Body of pancreas (tissue), 4 donors: Measurements from ENCODE around the gene SRRD.

Source experiments
- POLR2A ChIP-seq, 3 donors: fragments of 450-650 bp; IDR thresholded peaks; one replicate each; pipeline ENCODE4 v1.6.1; 2016; ENCODE audit warnings: antibody characterized with exemption in 3 of 3, mild to moderate bottlenecking in 2 of 3
- TF ChIP-seq, protein P1 (sequence below), 7 experiments: fragments of 450-650 bp in 4 of 7; fragments of 200-600 bp in 3 of 7; sonication (generic) in 3 of 7; IDR thresholded peaks; one replicate each; pipeline ENCODE4 v1.5.1; 2016 to 2019; ENCODE audit warnings: antibody characterized with exemption in 7 of 7

DNA sequence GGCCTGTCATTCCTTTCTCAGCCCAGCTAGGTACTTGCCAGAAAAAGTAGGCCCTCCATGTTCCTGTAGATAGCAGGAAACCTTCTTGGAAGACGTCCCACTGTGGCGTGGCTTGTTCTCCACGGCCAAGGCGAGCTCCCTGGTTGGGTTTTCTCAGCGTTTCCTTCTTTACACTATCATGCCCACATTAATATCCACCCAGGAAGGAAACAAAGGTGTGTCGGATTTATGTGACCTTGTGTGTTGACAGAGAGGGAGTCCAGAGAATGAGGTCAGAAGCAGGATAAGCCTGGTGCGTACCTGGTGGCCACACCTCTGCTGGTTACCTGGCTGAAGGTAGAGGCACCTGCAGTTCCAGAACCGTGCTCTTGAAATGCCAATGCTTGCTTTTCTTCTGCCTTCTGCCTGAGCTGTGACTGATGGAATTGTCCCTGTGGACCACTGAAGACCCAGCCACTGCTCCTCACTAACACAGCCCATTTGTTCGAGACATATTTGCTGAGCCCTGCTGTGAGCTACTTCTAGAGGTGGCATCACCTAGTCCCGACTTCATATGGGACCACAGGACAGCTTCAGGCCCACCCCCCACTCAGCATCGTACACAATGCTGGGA is 46.7 kb upstream of the SRRD start:
- TF ChIP-seq, protein P1, sequence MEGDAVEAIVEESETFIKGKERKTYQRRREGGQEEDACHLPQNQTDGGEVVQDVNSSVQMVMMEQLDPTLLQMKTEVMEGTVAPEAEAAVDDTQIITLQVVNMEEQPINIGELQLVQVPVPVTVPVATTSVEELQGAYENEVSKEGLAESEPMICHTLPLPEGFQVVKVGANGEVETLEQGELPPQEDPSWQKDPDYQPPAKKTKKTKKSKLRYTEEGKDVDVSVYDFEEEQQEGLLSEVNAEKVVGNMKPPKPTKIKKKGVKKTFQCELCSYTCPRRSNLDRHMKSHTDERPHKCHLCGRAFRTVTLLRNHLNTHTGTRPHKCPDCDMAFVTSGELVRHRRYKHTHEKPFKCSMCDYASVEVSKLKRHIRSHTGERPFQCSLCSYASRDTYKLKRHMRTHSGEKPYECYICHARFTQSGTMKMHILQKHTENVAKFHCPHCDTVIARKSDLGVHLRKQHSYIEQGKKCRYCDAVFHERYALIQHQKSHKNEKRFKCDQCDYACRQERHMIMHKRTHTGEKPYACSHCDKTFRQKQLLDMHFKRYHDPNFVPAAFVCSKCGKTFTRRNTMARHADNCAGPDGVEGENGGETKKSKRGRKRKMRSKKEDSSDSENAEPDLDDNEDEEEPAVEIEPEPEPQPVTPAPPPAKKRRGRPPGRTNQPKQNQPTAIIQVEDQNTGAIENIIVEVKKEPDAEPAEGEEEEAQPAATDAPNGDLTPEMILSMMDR (IDR thresholded peaks at IDR 0.05): peak in 3 of 7 experiments; percentile 13 to 39 (median 31)
- TF ChIP-seq POLR2A (IDR thresholded peaks at IDR 0.05): peak in 1 of 3 donors; percentile 23
